Endothelial cell of umbilical vein (primary cell): ENCODE measurements around the gene RTN4IP1. TPM values are rescaled to one million over a fixed set of nuclear protein-coding genes. Genes with fewer than 3 reads are reported as not detected.

Experiments
- BruUV-seq: library from RNA; stranded (reverse); fragments of 400-500 nt; replicated peaks from 2 replicates; lab custom pipeline; 2021; lab: Mats Ljungman, UMichigan
- CTCF ChIA-PET: fragments of 300-600, 350-600 bp; sonication (Branson Sonifier 250); formaldehyde crosslinking; loops from one replicate; lab custom pipeline; 2021; ENCODE audit warnings: antibody characterized with exemption, inconsistent platforms; lab: Charles Lee
- POLR2A ChIA-PET: fragments of 300-600, 350-600 bp; sonication (Branson Sonifier 250); formaldehyde crosslinking; loops from one replicate; lab custom pipeline; 2021; ENCODE audit warnings: antibody characterized with exemption, inconsistent platforms; lab: Charles Lee
- DNase-seq: peaks from one replicate; pipeline ENCODE4 v3.0.0-alpha.2; 2011; ENCODE audit warnings: low read depth, low spot score
- FAIRE-seq: peaks from 2 replicates; lab custom pipeline; 2011; peaks lifted over from hg19 to GRCh38; lab: Jason Lieb, UNC
- H2AFZ ChIP-seq: 2 replicates; pipeline ENCODE4 v1.6.0; 2012; ENCODE audit warnings: low read depth, low read length, control low read depth, inconsistent platforms
- H3K27ac ChIP-seq: 2 replicates; pipeline ENCODE4 v1.5.1; 2011; ENCODE audit warnings: low read depth, mild to moderate bottlenecking, control low read depth, low read length, moderate library complexity; ENCODE audit not compliant: insufficient read depth
- H3K27me3 ChIP-seq, 2 experiments: 2 replicates each; pipeline versions ENCODE4 v1.6.0 to v1.6.1; 2011; ENCODE audit warnings: low read length in 2 of 2, mixed read lengths in 1 of 2; ENCODE audit not compliant: control insufficient read depth in 2 of 2, insufficient read depth in 2 of 2
- H3K36me3 ChIP-seq, 2 experiments: 2 replicates in 1 of 2; 3 replicates in 1 of 2; pipeline ENCODE4 v1.5.1; 2011; ENCODE audit warnings: low read length in 2 of 2, mild to moderate bottlenecking in 1 of 2, moderate library complexity in 1 of 2; ENCODE audit not compliant: control insufficient read depth in 2 of 2, insufficient read depth in 2 of 2; ENCODE audit errors: extremely low read depth in 1 of 2
- H3K4me1 ChIP-seq: 3 replicates; pipeline ENCODE4 v1.5.1; 2011; ENCODE audit warnings: mild to moderate bottlenecking, low read length; ENCODE audit not compliant: control insufficient read depth, insufficient read depth; ENCODE audit errors: extremely low read depth
- H3K4me2 ChIP-seq: 2 replicates; pipeline ENCODE4 v1.6.1; 2011; ENCODE audit warnings: low read length, control low read depth, mixed read lengths; ENCODE audit not compliant: insufficient read depth
- H3K4me3 ChIP-seq, 3 experiments: fragments of 200-600 bp in 1 of 3; sonication (generic), shearing (Covaris generic) in 1 of 3; replicated peaks in 1 of 3; 2 replicates each; pipeline ENCODE4 v1.5.1; 2011 to 2016; ENCODE audit warnings: control low read depth in 3 of 3, low read length in 3 of 3, mild to moderate bottlenecking in 2 of 3, inconsistent platforms in 1 of 3, low read depth in 1 of 3, moderate library complexity in 1 of 3; ENCODE audit not compliant: insufficient read depth in 1 of 3
- H3K79me2 ChIP-seq: 2 replicates; pipeline ENCODE4 v1.6.0; 2012; ENCODE audit warnings: low read length, inconsistent platforms; ENCODE audit not compliant: control insufficient read depth, insufficient read depth
- H3K9ac ChIP-seq: replicated peaks from 2 replicates; pipeline ENCODE3; 2011; ENCODE audit warnings: low read length, control low read depth; ENCODE audit not compliant: insufficient read depth; ENCODE audit errors: extremely low read depth
- H3K9me1 ChIP-seq: replicated peaks from 3 replicates; pipeline ENCODE4 v1.6.0; 2011; ENCODE audit warnings: mild to moderate bottlenecking, low read length; ENCODE audit not compliant: control insufficient read depth, insufficient read depth; ENCODE audit errors: extremely low read depth
- H3K9me3 ChIP-seq: replicated peaks from 2 replicates; pipeline ENCODE4 v1.5.1; 2012; ENCODE audit warnings: low read length, inconsistent platforms; ENCODE audit not compliant: control insufficient read depth, insufficient read depth
- H4K20me1 ChIP-seq: replicated peaks from 2 replicates; pipeline ENCODE3; 2011; ENCODE audit warnings: mild to moderate bottlenecking, low read length; ENCODE audit not compliant: control insufficient read depth, insufficient read depth; ENCODE audit errors: extremely low read depth
- CTCF ChIP-seq, 2 donors: IDR thresholded peaks; 1 replicate in 1 of 2; 2 replicates in 1 of 2; pipeline ENCODE4 v1.5.1; 2011; ENCODE audit warnings: low read length in 2 of 2, mild to moderate bottlenecking in 2 of 2, moderate library complexity in 2 of 2, control low read depth in 1 of 2, inconsistent platforms in 1 of 2, low read depth in 1 of 2; ENCODE audit not compliant: insufficient read depth in 1 of 2; ENCODE audit errors: extremely low read depth in 1 of 2
- FOS ChIP-seq: IDR thresholded peaks from 2 replicates; pipeline ENCODE4 v1.6.1; 2011; ENCODE audit warnings: mild to moderate bottlenecking, low read length, moderate library complexity, borderline replicate concordance; ENCODE audit not compliant: insufficient read depth
- GATA2 ChIP-seq: IDR thresholded peaks from 2 replicates; pipeline ENCODE4 v1.7.0; 2011; ENCODE audit warnings: low read depth, mild to moderate bottlenecking, moderate library complexity, mixed read lengths, low read length; ENCODE audit not compliant: insufficient read length, insufficient read depth
- JUN ChIP-seq: IDR thresholded peaks from 2 replicates; pipeline ENCODE4 v1.6.1; 2011; ENCODE audit warnings: borderline replicate concordance, low read depth; ENCODE audit not compliant: insufficient read length, insufficient read depth
- MAX ChIP-seq: IDR thresholded peaks from 2 replicates; pipeline ENCODE4 v1.6.1; 2011; ENCODE audit not compliant: insufficient read depth, insufficient read length
- MYC ChIP-seq: IDR thresholded peaks from one replicate; pipeline ENCODE4 v1.6.1; 2011; ENCODE audit warnings: mild to moderate bottlenecking, low read depth, low read length
- POLR2A ChIP-seq: IDR thresholded peaks from 2 replicates; pipeline ENCODE4 v1.6.1; 2012; ENCODE audit warnings: low read depth, mild to moderate bottlenecking, control low read depth, low read length
- POLR2AphosphoS5 ChIP-seq: IDR thresholded peaks from 2 replicates; pipeline ENCODE4 v1.6.1; 2012; ENCODE audit warnings: low read depth, mild to moderate bottlenecking, control low read depth, low read length, moderate library complexity; ENCODE audit not compliant: insufficient read depth
- dilution Hi-C: fragments of 300-500 bp; cut with MboI; formaldehyde crosslinking; loops from one replicate; pipeline ENCODE4 v1.15.0; 2019; ENCODE audit warnings: low sequenced_read_pairs; ENCODE audit not compliant: extremely low pct_ligation_motif_present
- intact Hi-C: fragments of 100-400 bp; cut with micrococcal nuclease; formaldehyde crosslinking; loops from one replicate; pipeline ENCODE4 v1.10.0; 2022
- polyA plus RNA-seq, 4 experiments: library from polyadenylated mRNA; depleted of rRNA in 3 of 4; stranded (reverse) in 3 of 4; unstranded in 1 of 4; fragments of >200 nt; gene quantifications; 2 replicates each; pipeline versions ENCODE4 v1.2.1 to v1.2.3, GENCODE V29; 2011 to 2012; ENCODE audit warnings: missing spikeins in 1 of 4
- total RNA-seq: library from RNA; stranded (reverse); gene quantifications from 2 replicates; pipeline ENCODE4 v1.2.3, GENCODE V29; 2021

Gene RTN4IP1
- total and polyA plus RNA-seq, 2 donors (not counting 3 experiments of a cell fraction or from before 2014, with no cell fraction given) = 3.9 to 5.4 TPM

GRCh38 chr6:106659859-106660258 is 30.6 kb upstream of the RTN4IP1 start:
- H3K27me3 ChIP-seq = no peaks in the 10 kb centered on the region
- H2AFZ ChIP-seq = no peak overlapping the region
- H3K79me2 ChIP-seq = no peaks in the 10 kb centered on the region
- H4K20me1 ChIP-seq = no peaks in the 10 kb centered on the region
- dilution Hi-C loops (no loop called here), intact Hi-C loops (no loop called here)
- no peak overlapping the region for H3K4me2 ChIP-seq
- TF ChIP-seq POLR2A (no peak), FOS (no peak), GATA2 (no peak), MYC (no peak), MAX (no peak), POLR2AphosphoS5 (no peak)
- no peaks in the 10 kb centered on the region for H3K9me1 ChIP-seq
- no peak for DNase-seq
- no peaks in the 10 kb centered on the region for H3K9me3 ChIP-seq
- FAIRE-seq = no peak
- no peaks in the 10 kb centered on the region for H3K4me1 ChIP-seq
- peaks cover 6 to 12% of the 10 kb centered on the region in 2 experiments for H3K36me3 ChIP-seq
- no peak overlapping the region for H3K4me3 ChIP-seq
- H3K27ac ChIP-seq = no peak overlapping the region
- ChIA-PET POLR2A (no interaction called here), CTCF (no interaction called here)
- BruUV-seq = no TSS peak
- H3K9ac ChIP-seq = no peak overlapping the region

- intact Hi-C loops = no loop called here
- FAIRE-seq = no peak
- H3K27me3 ChIP-seq = no peaks in the 10 kb centered on the region
- CTCF ChIA-PET = interaction anchor here (1.1 to 1.4 kb wide), 2 partner anchors 10 to 39 kb away, joined by 3 to 4 read pairs; no protein-coding TSS in a partner anchor
- dilution Hi-C loops = no loop called here
- no peak overlapping the region for H2AFZ ChIP-seq
- no peak overlapping the region for H3K9ac ChIP-seq
- H4K20me1 ChIP-seq = no peaks in the 10 kb centered on the region
- H3K4me2 ChIP-seq = no peak overlapping the region
- no peaks in the 10 kb centered on the region for H3K79me2 ChIP-seq
- no TSS peak for BruUV-seq
- no peaks in the 10 kb centered on the region for H3K9me3 ChIP-seq
- peaks cover 4 to 6% of the 10 kb centered on the region in 2 experiments for H3K36me3 ChIP-seq
- no peaks in the 10 kb centered on the region for H3K4me1 ChIP-seq
- H3K4me3 ChIP-seq = no peak overlapping the region
- no peaks in the 10 kb centered on the region for H3K9me1 ChIP-seq
- no peak overlapping the region for H3K27ac ChIP-seq
- TF ChIP-seq JUN (no peak), CTCF (IDR thresholded peaks at IDR 0.05; ENCODE audit: extremely low read depth in 1 of 2, insufficient read depth in 1 of 2, low read depth in 1 of 2, low read length in 2 of 2) (no peak), POLR2A (no peak), FOS (no peak), GATA2 (no peak), POLR2AphosphoS5 (no peak), MYC (no peak)
- DNase-seq = no peak
- POLR2A ChIA-PET = no interaction called here
These were observed 29.2 kb upstream of the RTN4IP1 start for GRCh38 chr6:106658469-106658868.
